UCSD-AML1 (cell line): Measurements from ENCODE around the gene KLHL10.
"Not testable (repeated sequence)": the region's sequence is repeated elsewhere in the genome, so short reads cannot be mapped to it uniquely, and the experiment has no call there.

ENCODE experiments used
- DNase-seq: peaks from one replicate; lab custom pipeline; 2025; ENCODE audit not compliant: unreplicated experiment; lab: John Stamatoyannopoulos, UW

KLHL10 gene

DNA sequence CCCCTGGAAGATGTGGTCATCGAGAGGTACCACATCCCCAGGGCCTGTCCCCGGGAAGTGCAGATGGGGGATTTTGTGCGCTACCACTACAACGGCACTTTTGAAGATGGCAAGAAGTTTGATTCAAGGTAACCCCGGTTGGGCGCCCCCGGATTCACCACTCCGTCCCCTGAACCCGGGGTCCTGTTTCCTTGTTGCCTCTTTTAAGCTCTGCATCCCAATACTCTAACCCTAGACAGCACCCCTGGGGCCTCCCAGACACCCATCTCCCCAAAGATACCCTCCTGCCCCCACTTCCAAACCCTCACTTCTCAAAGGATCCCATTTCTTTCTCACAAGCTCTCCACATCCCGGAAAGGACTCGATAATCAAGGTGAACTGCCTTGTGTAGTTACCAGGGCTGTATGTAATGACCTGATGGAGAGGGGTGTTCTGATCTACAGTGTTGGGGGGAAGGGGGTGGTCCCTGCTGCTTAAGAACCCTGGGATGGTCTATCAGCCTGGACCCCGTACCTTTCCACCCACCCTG is 24.4 kb upstream of the KLHL10 start:
- DNase-seq = no peak

DNA sequence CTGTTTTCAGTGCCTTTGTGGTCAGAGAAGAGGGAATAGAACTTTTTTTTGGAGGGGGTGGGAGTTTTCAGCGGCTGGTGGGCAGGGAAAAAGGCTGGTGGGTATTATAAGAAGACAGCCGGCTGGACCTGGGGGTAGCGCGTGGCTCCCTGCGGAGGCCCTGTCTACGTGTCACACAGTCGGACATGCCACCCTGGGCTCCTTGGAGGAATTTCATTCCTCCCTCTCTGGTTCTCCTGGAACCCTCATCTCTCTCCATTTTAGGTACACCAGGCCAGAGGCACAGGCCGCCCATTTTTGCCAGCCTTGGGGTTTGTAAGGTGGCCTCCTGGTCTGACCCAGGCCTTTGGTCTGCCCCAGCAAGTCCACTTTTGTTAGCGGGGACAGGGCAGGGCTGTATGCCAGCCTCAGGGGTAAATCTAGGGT is 23.9 kb upstream of the KLHL10 start:
- no peak for DNase-seq

DNA sequence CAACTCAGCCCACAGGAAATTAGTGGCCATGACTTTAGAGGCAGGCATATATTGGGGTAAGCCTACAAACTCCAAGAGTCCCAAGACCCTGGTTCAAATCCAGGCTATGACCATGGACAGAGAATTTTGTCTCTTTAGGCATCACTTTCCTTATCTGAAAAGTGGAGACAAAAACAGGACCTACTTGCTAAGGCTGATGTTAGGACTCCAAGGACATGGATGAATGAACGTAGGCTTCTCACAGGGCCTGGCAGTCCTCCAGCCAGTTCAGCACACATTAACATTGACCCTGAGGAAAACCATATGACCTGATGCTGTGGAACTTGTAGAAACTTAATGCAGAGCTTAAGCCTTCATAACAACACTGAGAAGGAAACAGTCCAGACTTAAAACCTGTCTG is 23.4 kb upstream of the KLHL10 start:
- DNase-seq = no peak

DNA sequence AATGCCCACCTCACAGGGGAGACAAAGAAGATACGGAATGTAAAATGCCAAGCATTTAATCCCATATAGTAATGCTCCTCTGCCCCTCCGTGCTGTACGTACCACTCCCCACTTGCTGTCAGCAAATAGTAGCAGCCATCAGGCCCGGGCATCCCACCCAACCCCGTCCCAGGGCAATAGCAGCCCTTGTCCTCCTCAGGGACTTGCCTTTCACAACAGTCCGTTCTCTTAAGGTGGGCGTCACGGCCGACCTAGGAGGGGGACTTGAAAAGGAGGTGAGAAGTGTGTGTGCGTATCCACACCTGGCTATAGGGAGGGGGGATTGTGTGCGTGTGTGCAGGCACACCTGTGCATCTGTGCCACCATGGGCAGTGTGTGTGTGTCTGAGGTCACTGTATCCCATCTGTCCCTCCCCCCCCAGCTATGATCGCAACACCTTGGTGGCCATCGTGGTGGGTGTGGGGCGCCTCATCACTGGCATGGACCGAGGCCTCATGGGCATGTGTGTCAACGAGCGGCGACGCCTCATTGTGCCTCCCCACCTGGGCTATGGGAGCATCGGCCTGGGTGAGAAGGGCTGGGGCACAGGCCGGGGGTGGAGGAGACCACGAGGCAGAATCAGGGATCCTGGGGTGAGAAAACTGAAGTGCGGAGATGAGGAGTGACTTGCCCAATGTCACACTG is 20.8 kb upstream of the KLHL10 start:
- DNase-seq = no peak

DNA sequence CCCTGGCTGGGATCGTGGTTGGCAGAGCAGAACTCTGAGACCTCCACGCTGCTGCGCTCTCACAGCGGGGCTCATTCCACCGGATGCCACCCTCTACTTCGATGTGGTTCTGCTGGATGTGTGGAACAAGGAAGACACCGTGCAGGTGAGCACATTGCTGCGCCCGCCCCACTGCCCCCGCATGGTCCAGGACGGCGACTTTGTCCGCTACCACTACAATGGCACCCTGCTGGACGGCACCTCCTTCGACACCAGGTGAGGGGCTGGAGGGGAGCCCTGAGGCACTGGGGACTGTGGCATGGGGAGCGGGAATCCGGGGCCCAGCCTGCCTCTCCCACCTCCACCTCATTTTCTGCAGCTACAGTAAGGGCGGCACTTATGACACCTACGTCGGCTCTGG is 19.6 kb upstream of the KLHL10 start:
- no peak for DNase-seq

DNA sequence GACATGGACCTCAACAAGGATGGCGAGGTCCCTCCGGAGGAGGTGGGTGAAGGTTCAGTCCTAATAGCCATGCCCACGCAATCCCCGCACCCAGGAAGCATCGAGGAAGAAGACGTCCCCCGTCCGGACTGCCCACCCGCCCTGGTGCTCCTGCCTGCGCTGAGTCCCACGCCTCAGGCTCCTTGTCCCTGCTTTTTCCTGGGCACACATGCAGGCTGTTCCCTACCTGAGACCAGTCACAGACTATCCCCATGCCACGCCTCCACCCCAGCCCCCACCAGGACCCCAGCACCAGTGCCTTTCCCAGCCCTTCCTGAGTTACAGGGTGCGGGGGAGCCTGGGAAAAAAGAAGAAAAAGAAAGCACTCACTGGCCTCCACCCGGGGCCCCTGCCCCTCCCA is 15.8 kb upstream of the KLHL10 start:
- no peak for DNase-seq

DNA sequence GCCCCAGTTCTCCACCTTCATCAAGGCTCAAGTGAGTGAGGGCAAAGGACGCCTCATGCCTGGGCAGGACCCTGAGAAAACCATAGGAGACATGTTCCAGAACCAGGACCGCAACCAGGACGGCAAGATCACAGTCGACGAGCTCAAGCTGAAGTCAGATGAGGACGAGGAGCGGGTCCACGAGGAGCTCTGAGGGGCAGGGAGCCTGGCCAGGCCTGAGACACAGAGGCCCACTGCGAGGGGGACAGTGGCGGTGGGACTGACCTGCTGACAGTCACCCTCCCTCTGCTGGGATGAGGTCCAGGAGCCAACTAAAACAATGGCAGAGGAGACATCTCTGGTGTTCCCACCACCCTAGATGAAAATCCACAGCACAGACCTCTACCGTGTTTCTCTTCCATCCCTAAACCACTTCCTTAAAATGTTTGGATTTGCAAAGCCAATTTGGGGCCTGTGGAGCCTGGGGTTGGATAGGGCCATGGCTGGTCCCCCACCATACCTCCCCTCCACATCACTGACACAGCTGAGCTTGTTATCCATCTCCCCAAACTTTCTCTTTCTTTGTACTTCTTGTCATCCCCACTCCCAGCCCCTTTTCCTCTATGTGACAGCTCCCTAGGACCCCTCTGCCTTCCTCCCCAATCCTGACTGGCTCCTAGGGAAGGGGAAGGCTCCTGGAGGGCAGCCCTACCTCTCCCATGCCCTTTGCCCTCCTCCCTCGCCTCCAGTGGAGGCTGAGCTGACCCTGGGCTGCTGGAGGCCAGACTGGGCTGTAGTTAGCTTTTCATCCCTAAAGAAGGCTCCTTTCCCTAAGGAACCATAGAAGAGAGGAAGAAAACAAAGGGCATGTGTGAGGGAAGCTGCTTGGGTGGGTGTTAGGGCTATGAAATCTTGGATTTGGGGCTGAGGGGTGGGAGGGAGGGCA is 15.1 kb upstream of the KLHL10 start:
- no peak for DNase-seq

DNA sequence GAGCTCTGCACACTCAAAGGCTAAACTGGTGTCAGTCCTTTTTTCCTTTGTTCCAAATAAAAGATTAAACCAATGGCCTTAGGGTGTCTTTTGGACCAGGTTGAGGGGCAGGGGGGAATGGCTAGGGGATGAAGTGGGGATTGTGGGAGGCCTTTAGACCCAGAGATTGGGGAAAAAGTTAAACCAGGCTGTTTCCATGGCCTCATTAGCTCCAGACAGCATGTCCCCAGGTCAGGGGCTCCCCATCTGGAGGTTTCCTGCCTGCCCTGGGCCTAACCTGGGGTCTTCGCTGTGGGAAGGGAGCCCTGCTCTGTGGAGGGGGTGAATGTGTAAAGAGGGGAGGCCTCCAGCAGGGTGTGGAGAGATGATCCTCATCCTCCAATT is 14.5 kb upstream of the KLHL10 start:
- no peak for DNase-seq

DNA sequence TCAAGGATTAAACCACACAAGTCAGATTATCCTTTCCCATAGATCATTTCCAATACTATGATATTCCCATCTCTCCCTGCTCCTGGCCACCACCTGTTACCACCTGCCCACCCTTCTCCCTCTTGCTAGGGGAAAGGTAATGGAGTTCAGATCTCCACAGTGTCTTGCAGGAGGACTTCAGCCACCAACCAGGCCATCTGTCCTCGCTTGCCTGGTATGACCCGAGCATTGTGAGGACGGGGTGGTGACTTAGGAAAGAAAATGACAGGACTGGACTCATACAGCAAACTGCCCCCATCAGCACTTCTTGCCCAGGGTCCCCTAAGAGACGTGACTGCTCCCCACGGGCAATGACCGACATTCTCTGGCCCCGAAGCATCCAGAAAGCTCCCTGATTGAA is 14.0 kb upstream of the KLHL10 start:
- no peak for DNase-seq

DNA sequence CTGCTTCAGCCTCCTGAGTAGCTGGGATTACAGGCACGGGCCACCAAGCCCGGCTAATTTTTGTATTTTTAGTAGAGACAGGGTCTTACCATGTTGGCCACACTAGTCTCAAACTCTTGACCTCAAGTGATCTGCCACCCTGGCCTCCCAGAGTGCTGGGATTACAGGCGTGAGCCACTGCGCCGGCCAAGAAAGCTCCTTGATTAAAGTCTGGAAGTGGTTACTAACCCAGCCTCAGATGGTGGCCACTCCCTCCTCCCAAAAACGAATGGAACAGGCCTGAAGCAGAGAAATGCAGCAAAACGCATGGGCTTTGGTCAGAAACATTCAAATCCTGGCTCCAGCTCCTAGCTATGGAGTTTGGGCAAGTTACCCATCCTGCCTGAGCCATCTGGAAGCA is 13.5 kb upstream of the KLHL10 start:
- DNase-seq = no peak

DNA sequence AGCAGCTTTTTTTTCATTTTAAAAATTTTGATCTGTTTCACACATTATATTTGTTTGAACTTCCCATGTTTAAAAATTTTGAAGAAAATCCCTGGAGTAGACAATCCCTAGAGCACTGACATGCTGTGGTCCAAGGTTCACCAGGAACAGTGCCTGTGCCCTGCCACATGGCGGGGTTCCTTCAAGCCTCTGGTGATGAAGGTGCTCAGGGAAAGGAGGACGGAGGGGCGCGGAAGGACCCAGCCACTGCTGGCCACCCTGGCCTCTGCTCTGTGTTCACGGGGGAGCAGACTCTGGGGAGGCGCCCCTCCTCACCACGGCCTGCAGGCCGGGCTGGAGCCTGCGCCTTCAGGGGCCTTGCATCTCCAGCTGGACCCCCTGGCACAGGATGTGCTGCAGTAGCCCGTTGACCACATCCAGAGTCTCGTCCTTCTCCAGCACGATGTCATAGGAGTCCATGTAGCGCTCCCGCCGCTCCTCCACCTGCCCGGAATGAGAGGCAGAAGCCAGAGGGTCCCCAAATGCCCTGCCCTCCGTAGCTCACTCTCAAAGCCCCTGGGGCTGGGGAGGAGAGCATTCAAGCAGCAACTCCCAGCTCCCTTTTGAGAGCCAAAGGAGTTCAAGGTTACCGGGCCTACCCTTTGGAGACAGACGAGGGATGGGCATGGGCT is 12.3 kb upstream of the KLHL10 start:
- no peak for DNase-seq

DNA sequence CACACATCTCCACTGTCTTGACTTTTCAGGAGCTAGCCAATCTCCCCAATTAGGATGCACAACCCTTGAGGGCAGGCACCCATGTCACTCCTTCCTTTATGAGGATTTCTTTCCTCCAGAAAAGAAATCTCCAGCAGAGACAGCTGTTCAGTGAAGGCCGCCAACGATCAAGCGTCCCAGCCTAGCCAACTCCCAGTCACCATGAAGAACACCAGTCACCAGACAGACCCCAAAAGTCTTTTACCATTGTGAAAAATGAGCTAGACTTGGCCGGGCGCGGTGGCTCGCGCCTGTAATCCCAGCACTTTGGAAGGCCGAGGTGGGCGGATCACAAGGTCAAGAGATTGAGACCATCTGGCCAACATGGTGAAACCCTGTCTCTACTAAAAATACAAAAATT is 7.7 kb upstream of the KLHL10 start:
- DNase-seq = not testable (repeated sequence)

DNA sequence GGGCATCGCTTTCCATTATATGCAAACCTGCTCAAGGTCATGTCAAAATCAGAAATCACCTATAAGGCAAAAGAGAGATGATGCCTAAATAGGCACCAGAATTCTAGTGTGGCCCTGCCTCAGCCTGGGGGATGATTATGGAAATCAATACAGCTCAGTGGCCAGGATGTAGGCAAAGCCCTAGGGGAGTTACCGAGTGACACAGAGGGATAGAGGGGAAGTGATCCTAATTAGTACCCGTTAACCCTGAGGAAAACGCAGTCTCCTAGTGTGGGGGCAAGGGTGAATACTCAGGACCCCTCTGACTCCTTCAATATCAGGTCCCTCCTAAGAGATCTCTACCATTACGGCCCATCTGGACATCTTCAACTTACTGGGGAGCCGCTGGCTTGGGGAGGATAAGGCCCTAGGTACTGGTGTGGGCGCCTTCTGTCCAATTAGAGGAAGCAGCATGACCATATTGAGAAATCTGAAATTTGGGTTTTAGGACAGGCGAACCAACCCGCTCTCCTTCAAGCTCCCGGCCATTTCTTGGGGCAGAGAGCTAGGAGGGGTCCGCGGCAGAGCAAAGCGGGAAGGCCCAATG is 2.3 kb upstream of the KLHL10 start:
- DNase-seq = no peak

DNA sequence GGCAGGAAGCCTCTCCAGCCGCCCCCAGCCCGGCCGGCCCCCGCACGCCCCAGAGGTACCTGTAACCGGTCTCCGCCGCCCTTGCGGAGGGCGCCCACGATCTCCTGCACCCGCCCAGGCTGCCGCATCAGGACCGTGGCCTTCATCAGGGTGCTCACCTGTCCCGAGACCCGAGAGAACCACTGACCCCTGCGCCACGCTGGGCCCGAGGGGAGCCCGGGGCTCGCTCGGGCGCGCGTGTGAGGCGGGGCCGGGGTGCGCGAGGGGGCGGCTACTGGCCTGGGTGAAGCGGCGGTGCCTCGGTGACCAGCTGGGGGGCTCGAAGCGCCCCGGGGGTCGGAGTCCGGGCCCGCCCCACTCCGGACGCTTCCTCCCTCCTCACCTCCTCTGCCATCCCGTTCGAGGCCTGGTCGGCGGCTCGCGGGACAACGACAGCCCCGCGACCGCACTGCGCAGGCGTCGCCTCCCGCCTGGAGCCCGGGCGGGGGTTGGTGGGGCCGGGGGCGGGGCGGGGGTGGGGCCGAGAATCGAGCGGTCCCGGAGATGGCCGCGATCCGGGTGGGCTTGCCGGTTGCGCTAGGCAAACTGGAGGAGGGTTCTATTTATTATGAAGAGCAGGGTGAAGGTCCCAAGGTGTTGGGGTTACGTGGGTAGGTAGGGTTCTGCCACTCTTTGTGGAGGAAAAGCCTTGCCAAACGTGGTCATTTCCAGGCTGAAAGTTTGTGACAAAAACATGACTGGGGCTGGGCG is 1.6 kb upstream of the KLHL10 start, which contains the start of gene NT5C3B:
NT5C3B (minus strand) TSS at position 433 of the 750 bp plus-strand sequence; CDS start at position 394, 39 bp downstream.
- no peak for DNase-seq

DNA sequence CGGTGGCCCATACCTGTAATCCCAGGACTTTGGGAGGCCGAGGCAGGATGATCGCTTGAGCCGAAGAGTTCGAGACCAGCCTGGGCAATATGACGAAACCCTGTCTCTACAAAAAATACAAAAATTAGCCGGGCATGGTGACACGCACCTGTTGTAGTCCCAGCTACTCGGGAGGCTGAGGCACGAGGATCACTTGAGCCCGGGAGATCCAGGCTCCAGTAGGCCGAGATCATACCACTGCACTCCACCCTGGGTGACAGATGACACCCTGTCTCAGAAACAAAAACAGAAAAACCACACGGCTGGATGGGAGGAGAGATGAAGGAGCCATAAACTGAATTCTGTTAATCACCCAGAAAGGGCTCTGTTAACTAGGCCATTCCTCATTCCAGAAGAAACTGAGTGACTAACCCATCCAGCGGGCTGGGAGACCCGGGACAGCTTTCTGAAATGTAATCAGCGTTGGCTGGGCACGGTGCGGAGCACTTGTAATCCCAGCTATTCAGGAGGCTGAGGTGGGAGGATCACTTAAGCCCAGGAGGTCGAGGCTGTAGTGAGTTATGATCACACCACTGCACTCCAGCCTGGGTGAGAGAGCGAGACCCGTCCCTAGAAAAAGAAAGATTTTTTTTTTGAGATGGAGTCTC is 952 bp upstream of the KLHL10 start:
- no peak for DNase-seq

DNA sequence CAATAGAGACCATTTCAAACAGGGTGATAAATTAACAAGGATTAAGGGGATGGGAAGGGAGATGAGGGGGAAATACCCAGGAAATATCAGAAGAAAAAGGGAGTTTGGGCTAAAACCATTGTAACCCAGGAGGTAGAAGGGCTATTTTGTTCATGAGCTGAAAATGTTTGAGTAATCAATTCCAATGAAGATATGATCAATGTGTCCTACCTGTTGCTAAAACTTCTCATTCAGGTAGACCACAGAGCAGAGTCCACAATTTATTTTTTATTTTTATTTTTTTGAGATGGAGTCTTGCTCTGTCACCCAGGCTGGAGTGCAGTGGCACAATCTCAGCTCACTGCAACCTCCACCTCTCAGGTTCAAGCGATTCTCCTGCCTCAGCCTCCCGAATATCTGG is 1.8 kb downstream of the KLHL10 start:
- DNase-seq = not testable (repeated sequence)

DNA sequence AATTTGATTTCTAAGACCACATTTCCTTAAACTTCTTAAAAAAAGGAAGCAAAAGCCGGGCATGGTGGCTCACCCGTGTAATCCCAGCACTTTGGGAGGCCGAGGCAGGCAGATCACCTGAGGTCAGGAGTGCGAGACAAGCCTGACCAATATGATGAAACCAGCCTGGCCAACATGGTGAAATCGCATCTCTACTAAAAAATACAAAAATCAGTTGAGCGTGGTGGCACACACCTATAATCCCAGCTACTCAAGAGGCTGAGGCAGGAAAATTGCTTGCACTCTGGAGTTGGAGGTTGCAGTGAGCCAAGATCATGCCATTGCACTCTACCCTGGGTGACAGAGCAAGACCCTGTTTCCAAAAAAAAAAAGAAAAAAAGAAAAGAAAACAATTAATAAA is 3.2 kb downstream of the KLHL10 start:
- DNase-seq = not testable (repeated sequence)

DNA sequence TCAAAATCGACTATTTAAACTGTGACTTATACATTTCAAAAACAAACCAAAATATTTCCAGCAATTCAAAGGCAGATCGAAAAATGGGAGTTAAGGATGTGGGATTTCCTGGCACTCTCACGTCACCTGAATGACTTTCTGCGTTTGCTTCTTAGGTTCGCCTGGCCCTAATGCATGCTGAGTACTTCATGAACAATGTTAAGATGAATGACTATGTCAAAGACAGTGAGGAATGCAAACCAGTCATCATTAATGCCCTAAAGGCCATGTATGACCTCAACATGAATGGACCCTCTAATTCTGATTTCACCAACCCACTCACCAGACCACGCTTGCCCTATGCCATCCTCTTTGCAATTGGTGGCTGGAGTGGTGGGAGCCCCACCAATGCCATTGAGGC is 7.3 kb downstream of the KLHL10 start:
- no peak for DNase-seq

DNA sequence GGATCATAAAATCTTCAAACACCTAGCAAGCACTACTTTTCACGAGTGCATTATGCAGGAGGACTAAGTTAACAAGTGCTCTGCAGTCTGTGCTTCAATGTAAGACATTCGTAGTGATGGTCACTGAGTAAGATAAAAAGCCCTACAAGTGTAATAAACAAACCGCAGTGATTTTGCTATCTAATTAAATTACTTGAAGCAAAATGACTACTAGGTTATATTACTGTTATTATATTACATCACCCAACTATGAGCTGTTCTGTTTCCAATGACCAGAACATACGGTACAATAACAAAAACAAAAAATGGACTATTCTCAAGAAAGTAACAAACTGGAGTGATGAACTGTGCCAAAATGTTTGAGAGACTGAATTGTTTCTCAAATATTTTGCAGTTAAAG is 11.2 kb downstream of the KLHL10 start:
- no peak for DNase-seq
